22Rv1 (cell line): ENCODE data around the gene SOS1.

Experiments used
- H3K27ac ChIP-seq: fragments of 450-650 bp; 2 replicates; pipeline ENCODE4 v1.5.1; 2017
- ZFX ChIP-seq: fragments of 450-650 bp; IDR thresholded peaks from 2 replicates; pipeline ENCODE4 v1.6.1; 2017; ENCODE audit warnings: antibody characterized with exemption, borderline replicate concordance
- TF ChIP-seq, protein P1 (sequence below): fragments of 450-650 bp; IDR thresholded peaks from 2 replicates; pipeline ENCODE4 v1.5.1; 2017; ENCODE audit warnings: mild to moderate bottlenecking

SOS1 gene

GRCh38 chr2:38978296-38978903, 142.5 kb downstream of the SOS1 start:
- TF ChIP-seq, protein P1, sequence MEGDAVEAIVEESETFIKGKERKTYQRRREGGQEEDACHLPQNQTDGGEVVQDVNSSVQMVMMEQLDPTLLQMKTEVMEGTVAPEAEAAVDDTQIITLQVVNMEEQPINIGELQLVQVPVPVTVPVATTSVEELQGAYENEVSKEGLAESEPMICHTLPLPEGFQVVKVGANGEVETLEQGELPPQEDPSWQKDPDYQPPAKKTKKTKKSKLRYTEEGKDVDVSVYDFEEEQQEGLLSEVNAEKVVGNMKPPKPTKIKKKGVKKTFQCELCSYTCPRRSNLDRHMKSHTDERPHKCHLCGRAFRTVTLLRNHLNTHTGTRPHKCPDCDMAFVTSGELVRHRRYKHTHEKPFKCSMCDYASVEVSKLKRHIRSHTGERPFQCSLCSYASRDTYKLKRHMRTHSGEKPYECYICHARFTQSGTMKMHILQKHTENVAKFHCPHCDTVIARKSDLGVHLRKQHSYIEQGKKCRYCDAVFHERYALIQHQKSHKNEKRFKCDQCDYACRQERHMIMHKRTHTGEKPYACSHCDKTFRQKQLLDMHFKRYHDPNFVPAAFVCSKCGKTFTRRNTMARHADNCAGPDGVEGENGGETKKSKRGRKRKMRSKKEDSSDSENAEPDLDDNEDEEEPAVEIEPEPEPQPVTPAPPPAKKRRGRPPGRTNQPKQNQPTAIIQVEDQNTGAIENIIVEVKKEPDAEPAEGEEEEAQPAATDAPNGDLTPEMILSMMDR, result no peak
- no peak for TF ChIP-seq ZFX
- H3K27ac ChIP-seq, result no peak overlapping the region

DNA sequence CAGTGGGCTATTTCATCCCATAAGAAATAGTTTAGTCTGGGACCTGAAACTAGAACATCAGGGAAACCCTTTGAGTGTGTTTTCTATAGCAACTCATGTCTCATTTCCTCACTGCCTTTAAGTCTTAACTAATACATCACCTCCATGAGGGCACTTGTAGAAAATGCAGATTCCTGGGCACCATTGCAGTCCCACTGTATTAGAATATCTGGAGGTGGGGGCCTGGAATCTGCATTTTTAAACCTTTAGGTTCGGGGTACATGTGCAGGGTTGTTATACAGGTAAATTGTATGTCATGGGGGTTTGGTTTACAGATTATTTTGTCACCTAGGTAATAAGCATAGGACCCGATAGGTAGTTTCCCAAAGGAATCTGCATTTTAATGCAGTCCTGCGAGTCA, 143.8 kb downstream of the SOS1 start:
- TF ChIP-seq ZFX, result no peak
- TF ChIP-seq, protein P1, result no peak
- H3K27ac ChIP-seq, result no peak overlapping the region

DNA sequence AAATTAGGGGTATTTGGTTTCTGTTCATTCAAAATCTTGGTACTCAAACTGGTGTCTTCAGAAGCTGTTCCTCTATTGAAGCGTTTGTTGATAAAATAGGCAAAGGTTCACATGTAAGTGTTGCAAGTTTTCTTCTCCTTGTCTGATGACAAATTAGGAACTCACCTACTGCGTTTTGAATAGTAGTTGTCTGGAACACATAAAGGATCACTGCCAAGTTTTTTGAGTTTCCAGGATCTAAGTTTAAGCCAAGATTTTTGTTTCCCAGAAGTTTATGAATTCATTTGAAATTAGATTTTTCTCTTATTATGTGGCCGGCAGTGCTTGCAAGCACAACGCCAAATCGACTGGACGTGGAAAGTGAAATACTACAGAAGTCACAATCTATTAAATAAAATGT, 145.8 kb downstream of the SOS1 start:
- TF ChIP-seq, protein P1, result no peak
- TF ChIP-seq ZFX, result no peak
- no peak overlapping the region for H3K27ac ChIP-seq

GRCh38 chr2:38973266-38973665, 147.6 kb downstream of the SOS1 start:
- H3K27ac ChIP-seq, result no peak overlapping the region
- TF ChIP-seq, protein P1, result no peak
- TF ChIP-seq ZFX, result no peak

DNA sequence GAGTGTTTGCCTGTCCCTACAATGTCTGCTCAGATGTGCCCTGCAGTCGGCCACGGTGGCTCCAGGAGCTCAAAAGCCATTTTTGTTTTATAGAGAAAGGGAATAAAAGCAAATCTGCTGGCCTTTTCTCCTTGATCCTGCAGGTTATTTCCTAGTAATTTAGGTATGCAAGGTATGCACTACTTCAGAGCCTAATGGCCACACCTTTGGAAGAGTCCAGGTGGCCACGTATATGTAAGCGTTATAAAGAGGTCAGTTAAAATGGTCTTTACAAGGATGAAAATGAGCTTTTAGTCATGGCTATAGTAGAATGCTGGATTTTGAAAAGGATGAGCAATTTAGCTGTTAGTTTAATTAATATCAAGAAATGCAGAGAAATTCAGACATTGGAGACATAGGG, 149.5 kb downstream of the SOS1 start:
- no peak for TF ChIP-seq ZFX
- TF ChIP-seq, protein P1, result no peak
- H3K27ac ChIP-seq, result no peak overlapping the region

DNA sequence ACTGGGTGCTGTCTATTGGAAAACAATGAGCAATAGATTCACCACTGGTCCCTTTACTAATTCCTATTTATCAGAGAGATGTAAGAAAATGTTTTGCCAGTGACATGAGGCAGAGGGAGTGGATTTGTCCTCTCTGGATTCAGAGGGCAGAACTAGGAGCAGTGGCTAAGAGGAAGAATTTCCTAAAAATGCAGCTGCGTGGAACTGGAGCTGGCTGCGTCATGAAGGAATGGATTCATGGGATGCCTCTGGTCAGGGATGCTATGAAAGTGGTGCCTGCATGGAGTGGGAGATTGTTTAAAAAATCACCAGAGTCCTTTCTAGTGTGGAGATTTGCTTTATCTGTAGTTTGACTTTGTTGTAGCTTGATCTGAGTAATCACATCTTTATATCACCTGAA, 152.8 kb downstream of the SOS1 start:
- TF ChIP-seq, protein P1, result no peak
- no peak for TF ChIP-seq ZFX
- no peak overlapping the region for H3K27ac ChIP-seq

DNA sequence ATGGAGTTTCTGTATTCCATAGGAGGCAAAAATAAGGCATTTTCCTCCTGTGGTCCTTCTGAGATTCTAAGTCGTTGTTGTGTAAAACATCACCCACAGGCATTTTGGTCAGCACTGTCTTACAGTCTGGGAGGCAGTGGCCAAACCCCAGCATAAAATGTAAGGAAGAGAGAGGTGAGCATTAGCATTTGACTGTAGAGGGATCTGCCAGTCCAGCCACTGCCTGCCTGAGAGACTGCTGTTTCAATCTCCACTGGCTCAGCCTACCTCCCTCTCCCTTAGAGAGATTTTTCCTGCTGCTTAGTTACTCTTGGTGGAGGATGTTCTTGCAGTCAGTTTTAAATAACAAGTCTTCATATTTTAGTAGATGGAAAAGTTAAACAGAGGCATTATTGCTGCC, 154.2 kb downstream of the SOS1 start:
- TF ChIP-seq ZFX, result no peak
- TF ChIP-seq, protein P1, result no peak
- no peak overlapping the region for H3K27ac ChIP-seq
